ENCODE measurements around the gene PTPN23.
"Not testable (repeated sequence)": the region's sequence is repeated elsewhere in the genome, so short reads cannot be mapped to it uniquely, and the experiment has no call there.

The PTPN23 gene

GRCh38 chr3:47380601-47381316 is at the start of gene PTPN23:
Gene PTPN23 (plus strand): TSS chr3:47381021. CDS start chr3:47381097, 76 bp downstream.
- DNase-seq (ENCODE audit: low spot score) = peak; percentile 98

- no peak for DNase-seq (ENCODE audit: low spot score)
These were observed 46.9 kb upstream of the PTPN23 start for GRCh38 chr3:47333907-47334306.

- DNase-seq (ENCODE audit: low spot score) = peak; percentile 16
These were observed 43.2 kb upstream of the PTPN23 start for GRCh38 chr3:47337656-47338055.

GRCh38 chr3:47339951-47340350 is 40.9 kb upstream of the PTPN23 start:
- no peak for DNase-seq (ENCODE audit: low spot score)

- DNase-seq (ENCODE audit: low spot score) = no peak
These were observed 40.0 kb upstream of the PTPN23 start for GRCh38 chr3:47340866-47341265.

GRCh38 chr3:47342151-47342550 is 38.7 kb upstream of the PTPN23 start:
- DNase-seq (ENCODE audit: low spot score) = no peak

GRCh38 chr3:47342812-47343211 is 38.0 kb upstream of the PTPN23 start:
- DNase-seq (ENCODE audit: low spot score) = no peak

- DNase-seq (ENCODE audit: low spot score) = no peak
These were observed 37.3 kb upstream of the PTPN23 start for GRCh38 chr3:47343471-47343971.

GRCh38 chr3:47344971-47345370 is 35.9 kb upstream of the PTPN23 start:
- DNase-seq (ENCODE audit: low spot score) = no peak

- no peak for DNase-seq (ENCODE audit: low spot score)
These were observed 33.5 kb upstream of the PTPN23 start for GRCh38 chr3:47347217-47347801.

GRCh38 chr3:47348411-47349154 is 32.2 kb upstream of the PTPN23 start:
- no peak for DNase-seq (ENCODE audit: low spot score)

- no peak for DNase-seq (ENCODE audit: low spot score)
These were observed 25.8 kb upstream of the PTPN23 start for GRCh38 chr3:47355010-47355409.

GRCh38 chr3:47356201-47356600 is 24.6 kb upstream of the PTPN23 start:
- DNase-seq (ENCODE audit: low spot score) = no peak

- DNase-seq (ENCODE audit: low spot score) = no peak
These were observed 21.5 kb upstream of the PTPN23 start for GRCh38 chr3:47359323-47359722.

GRCh38 chr3:47360110-47360517 is 20.7 kb upstream of the PTPN23 start:
- DNase-seq (ENCODE audit: low spot score) = not testable (repeated sequence)

GRCh38 chr3:47362701-47363100 is 18.1 kb upstream of the PTPN23 start:
- DNase-seq (ENCODE audit: low spot score) = peak; percentile 89

- DNase-seq (ENCODE audit: low spot score) = no peak
These were observed 15.3 kb upstream of the PTPN23 start for GRCh38 chr3:47365213-47366153.

- DNase-seq (ENCODE audit: low spot score) = no peak
These were observed 14.0 kb upstream of the PTPN23 start for GRCh38 chr3:47366833-47367232.

GRCh38 chr3:47367631-47368030 is 13.2 kb upstream of the PTPN23 start:
- DNase-seq (ENCODE audit: low spot score) = no peak

- DNase-seq (ENCODE audit: low spot score) = not testable (repeated sequence)
These were observed 10.8 kb upstream of the PTPN23 start for GRCh38 chr3:47370020-47370419.

- DNase-seq (ENCODE audit: low spot score) = peak; percentile 18
These were observed 9.7 kb upstream of the PTPN23 start for GRCh38 chr3:47370887-47371697.
